GM12878 (cell line): ENCODE data around the gene RASSF8. TPM values are rescaled to one million over a fixed set of nuclear protein-coding genes. Genes with fewer than 3 reads are reported as not detected.

Source experiments
- ATAC-seq: fragments of 200-7000 bp; cut with Tn5 transposase; 3 replicates; pipeline ENCODE4 v1.9.1; 2020; ENCODE audit warnings: mild to moderate bottlenecking, moderate library complexity
- BruUV-seq: library from RNA; stranded (reverse); fragments of 400-500 nt; replicated peaks from 2 replicates; lab custom pipeline; 2021; lab: Mats Ljungman, UMichigan
- CTCF ChIA-PET: fragments of 300-600 bp; sonication (Branson Sonifier 250); formaldehyde crosslinking; extraction: SDS; loops from one replicate; lab custom pipeline; 2021; ENCODE audit warnings: inconsistent platforms; lab: Yijun Ruan, JAX
- POLR2A ChIA-PET: fragments of 350-600 bp; formaldehyde crosslinking; extraction: SDS; loops from one replicate; lab custom pipeline; 2021; ENCODE audit warnings: inconsistent platforms; lab: Charles Lee
- RAD21 ChIA-PET: fragments of 300-600 bp; sonication (Branson Sonifier 250); formaldehyde crosslinking; loops from one replicate; lab custom pipeline; 2023; ENCODE audit warnings: antibody characterized with exemption; ENCODE audit not compliant: unreplicated experiment; lab: Charles Lee
- SMC1A ChIA-PET: fragments of 300-600 bp; sonication (Branson Sonifier 250); formaldehyde crosslinking; loops from one replicate; lab custom pipeline; 2023; ENCODE audit not compliant: unreplicated experiment, uncharacterized antibody; lab: Charles Lee
- DNase-seq: peaks from one replicate; pipeline ENCODE4 v3.0.0-alpha.2; 2011; ENCODE audit warnings: low read depth, low spot score
- FAIRE-seq: peaks from 3 replicates; lab custom pipeline; 2011; peaks lifted over from hg19 to GRCh38; lab: Jason Lieb, UNC
- H2AFZ ChIP-seq: 2 replicates; pipeline ENCODE4 v1.6.0; 2011; ENCODE audit warnings: low read depth, low read length, control low read depth; ENCODE audit not compliant: control insufficient read depth
- H3K27ac ChIP-seq: 2 replicates; pipeline ENCODE4 v1.5.1; 2011; ENCODE audit warnings: control low read depth; ENCODE audit not compliant: control insufficient read depth, insufficient read depth
- H3K27me3 ChIP-seq, 2 experiments: replicated peaks in 1 of 2; 2 replicates each; pipeline versions ENCODE4 v1.6.0 to v1.6.1; 2011; ENCODE audit warnings: low read length in 1 of 2; ENCODE audit not compliant: control insufficient read depth in 2 of 2, insufficient read depth in 2 of 2
- H3K36me3 ChIP-seq, 2 experiments: 2 replicates each; pipeline ENCODE4 v1.5.1; 2011; ENCODE audit warnings: low read length in 1 of 2; ENCODE audit not compliant: control insufficient read depth in 2 of 2, insufficient read depth in 2 of 2
- H3K4me1 ChIP-seq: 2 replicates; pipeline ENCODE4 v1.6.1; 2011; ENCODE audit warnings: mild to moderate bottlenecking, low read length, moderate library complexity, mixed read lengths; ENCODE audit not compliant: control insufficient read depth, insufficient read depth
- H3K4me2 ChIP-seq: 2 replicates; pipeline ENCODE4 v1.6.0; 2011; ENCODE audit warnings: control low read depth; ENCODE audit not compliant: control insufficient read depth, insufficient read depth
- H3K4me3 ChIP-seq: fragments of 200-600 bp; sonication (generic); 2 replicates; pipeline ENCODE4 v1.5.1; 2016
- H3K79me2 ChIP-seq: 2 replicates; pipeline ENCODE4 v1.6.0; 2011; ENCODE audit warnings: low read length; ENCODE audit not compliant: control insufficient read depth, insufficient read depth
- H3K9ac ChIP-seq: 2 replicates; pipeline ENCODE4 v1.8.0; 2011; ENCODE audit warnings: low read length, control low read depth, mixed read lengths; ENCODE audit not compliant: control insufficient read depth, insufficient read depth
- H3K9me3 ChIP-seq: replicated peaks from 3 replicates; pipeline ENCODE4 v1.5.1; 2011; ENCODE audit warnings: mild to moderate bottlenecking, low read length; ENCODE audit not compliant: control insufficient read depth, insufficient read depth
- H4K20me1 ChIP-seq: 2 replicates; pipeline ENCODE4 v1.6.0; 2011; ENCODE audit not compliant: control insufficient read depth, insufficient read depth
- BMI1 ChIP-seq: fragments of 450-650 bp; IDR thresholded peaks from 2 replicates; pipeline ENCODE4 v1.6.1; 2016; ENCODE audit warnings: mild to moderate bottlenecking, moderate library complexity, borderline replicate concordance
- CHD1 ChIP-seq: IDR thresholded peaks from 2 replicates; pipeline ENCODE4 v1.6.1; 2012; ENCODE audit warnings: low read depth, low read length, improper control_type of control experiment
- CHD2 ChIP-seq: IDR thresholded peaks from 2 replicates; pipeline ENCODE4 v1.6.1; 2011; ENCODE audit warnings: low read depth, low read length, improper control_type of control experiment, borderline replicate concordance
- FOS ChIP-seq: IDR thresholded peaks from 3 replicates; pipeline ENCODE4 v1.6.1; 2011; ENCODE audit warnings: borderline replicate concordance; ENCODE audit not compliant: insufficient read length; ENCODE audit errors: extremely low read depth
- SREBF1 ChIP-seq: IDR thresholded peaks from 2 replicates; pipeline ENCODE4 v1.6.1; 2012; ENCODE audit warnings: mild to moderate bottlenecking, low read length
- SREBF2 ChIP-seq: IDR thresholded peaks from 2 replicates; pipeline ENCODE4 v1.6.1; 2012; ENCODE audit warnings: mild to moderate bottlenecking, low read length
- SRF ChIP-seq, 2 experiments: IDR thresholded peaks; 2 replicates each; pipeline ENCODE4 v1.6.1; 2011; ENCODE audit warnings: low read depth in 2 of 2, low read length in 2 of 2, mild to moderate bottlenecking in 1 of 2, moderate library complexity in 1 of 2
- ZNF384 ChIP-seq: IDR thresholded peaks from 2 replicates; pipeline ENCODE4 v1.6.1; 2012; ENCODE audit warnings: low read depth, mild to moderate bottlenecking, low read length, improper control_type of control experiment, borderline replicate concordance
- ZSCAN29 ChIP-seq: fragments of 450-650 bp; IDR thresholded peaks from 2 replicates; pipeline ENCODE4 v1.6.1; 2017; ENCODE audit warnings: mild to moderate bottlenecking, moderate library complexity
- WGBS: methylation state at CpG from one replicate; pipeline ENCODE4 v1.1.6; 2016; ENCODE audit warnings: low lambda C conversion rate; ENCODE audit not compliant: insufficient replicate concordance, insufficient coverage; ENCODE audit errors: missing lambda C conversion rate; 5-methylcytosine and 5-hydroxymethylcytosine counted together
- in situ Hi-C: fragments of 300-500 bp; cut with MboI; formaldehyde crosslinking; loops from 9 replicates; pipeline ENCODE4 v1.14.3; 2018; ENCODE audit warnings: mixed read lengths
- intact Hi-C: fragments of 100-400 bp; cut with micrococcal nuclease; formaldehyde crosslinking; loops from one replicate; pipeline ENCODE4 v1.14.2; 2022; ENCODE audit not compliant: unreplicated experiment
- polyA plus RNA-seq, 11 experiments: library from polyadenylated mRNA; depleted of rRNA in 4 of 11; unstranded in 6 of 11; stranded (reverse) in 5 of 11; fragments of >200 nt; fragmentation: Nextera tagmentation in 4 of 11; fragmentation: Illumina TruSeq in 1 of 11; extraction: Ambion mirVana in 4 of 11; extraction: Trizol in 1 of 11; gene quantifications; 1 replicate in 1 of 11; 2 replicates in 10 of 11; pipeline versions ENCODE4 v1.2.1 to v1.2.3, GENCODE V29; 2011 to 2016; ENCODE audit warnings: inconsistent platforms in 2 of 11, missing spikeins in 2 of 11, low read depth in 1 of 11
- total RNA-seq, 4 experiments: library from RNA; depleted of rRNA in 3 of 4; stranded (reverse); fragments of >200 nt in 3 of 4; fragmentation: Illumina TruSeq in 1 of 4; extraction: Trizol in 1 of 4; gene quantifications; 2 replicates each; pipeline versions ENCODE4 v1.2.1 to v1.2.3, GENCODE V29; 2013 to 2021
- TF ChIP-seq, protein P1 (sequence below): fragments of 450-650 bp; formaldehyde crosslinking; IDR thresholded peaks from 2 replicates; pipeline ENCODE4 v1.4.0; 2022; ENCODE audit warnings: mild to moderate bottlenecking, moderate library complexity
- TF ChIP-seq, protein P2 (sequence below): fragments of 450-650 bp; IDR thresholded peaks from 2 replicates; pipeline ENCODE4 v1.6.1; 2017; ENCODE audit warnings: antibody characterized with exemption, mild to moderate bottlenecking, moderate library complexity
- TF ChIP-seq, protein P3 (sequence below): fragments of 450-650 bp; IDR thresholded peaks from 2 replicates; pipeline ENCODE4 v1.6.1; 2014; ENCODE audit warnings: mild to moderate bottlenecking
- TF ChIP-seq, protein P4 (sequence below): IDR thresholded peaks from 2 replicates; pipeline ENCODE4 v1.6.1; 2011; ENCODE audit warnings: mild to moderate bottlenecking, low read depth, low read length, moderate library complexity; ENCODE audit not compliant: insufficient replicate concordance

Gene RASSF8
- total and polyA plus RNA-seq, 10 of the 15 experiments (the other 5 are each of a cell fraction or from before 2014, with no cell fraction given), result 0.06 to 0.18 (median 0.08) TPM; not detected in 6

DNA sequence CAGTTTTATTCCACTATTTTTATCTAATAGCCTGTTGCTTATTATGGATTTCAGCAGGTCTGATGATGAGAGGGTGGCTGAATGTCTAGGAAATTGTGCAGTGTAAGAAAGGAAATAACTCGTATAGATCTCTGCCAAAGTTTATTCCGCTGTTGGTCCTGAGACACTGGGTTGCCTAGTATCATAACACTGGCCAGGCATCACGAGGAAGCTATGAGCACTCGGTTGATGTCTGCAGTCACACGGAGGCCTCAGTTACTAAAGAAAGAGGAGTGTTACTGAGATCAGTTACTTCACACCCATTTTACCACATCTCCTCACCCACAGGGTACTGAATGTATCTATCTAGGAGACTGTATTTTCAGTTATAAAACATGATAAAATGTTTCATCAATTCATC, 144.5 kb downstream of the RASSF8 start:
- CTCF ChIA-PET, result interaction anchor here (1.2 to 2.3 kb wide), 4 partner anchors 13 to 422 kb away, joined by 3 to 9 read pairs (median 5); no protein-coding TSS in a partner anchor
- FAIRE-seq, result no peak
- Histone ChIP-seq H3K9ac (no peak overlapping the region), H2AFZ (no peak overlapping the region), H3K79me2 (no peaks in the 10 kb centered on the region), H3K9me3 (no peaks in the 10 kb centered on the region), H3K36me3 (no peaks in the 10 kb centered on the region), H4K20me1 (no peaks in the 10 kb centered on the region), H3K4me1 (no peaks in the 10 kb centered on the region), H3K27me3 (peaks cover 0 to 16% of the 10 kb centered on the region in 2 experiments; a peak in 3 of 4 replicates), H3K27ac (no peak overlapping the region), H3K4me3 (no peak overlapping the region), H3K4me2 (no peak overlapping the region)
- no peak for ATAC-seq
- POLR2A ChIA-PET, result interaction anchor here (1.1 to 1.4 kb wide), 2 partner anchors 9 to 13 kb away, joined by 3 read pairs; no protein-coding TSS in a partner anchor
- SMC1A ChIA-PET, result interaction anchor here (1.4 to 4.5 kb wide), 2 partner anchors 13 to 16 kb away, joined by 6 to 29 read pairs; no protein-coding TSS in a partner anchor
- RAD21 ChIA-PET, result interaction anchor here (0.8 to 3.8 kb wide), 2 partner anchors 16 to 196 kb away, joined by 3 to 19 read pairs; no protein-coding TSS in a partner anchor
- BruUV-seq, result no TSS peak
- 57% methylated on average over 5 of the region's 5 CpGs for WGBS
- intact Hi-C loops (loop anchor here (5.0 kb wide), 1 partner anchor 414 kb away; no protein-coding TSS in a partner anchor), in situ Hi-C loops (loop anchor here (25.0 kb wide), 1 partner anchor 534 kb away; no protein-coding TSS in a partner anchor)
- no peak for DNase-seq
- TF ChIP-seq, protein P1, sequence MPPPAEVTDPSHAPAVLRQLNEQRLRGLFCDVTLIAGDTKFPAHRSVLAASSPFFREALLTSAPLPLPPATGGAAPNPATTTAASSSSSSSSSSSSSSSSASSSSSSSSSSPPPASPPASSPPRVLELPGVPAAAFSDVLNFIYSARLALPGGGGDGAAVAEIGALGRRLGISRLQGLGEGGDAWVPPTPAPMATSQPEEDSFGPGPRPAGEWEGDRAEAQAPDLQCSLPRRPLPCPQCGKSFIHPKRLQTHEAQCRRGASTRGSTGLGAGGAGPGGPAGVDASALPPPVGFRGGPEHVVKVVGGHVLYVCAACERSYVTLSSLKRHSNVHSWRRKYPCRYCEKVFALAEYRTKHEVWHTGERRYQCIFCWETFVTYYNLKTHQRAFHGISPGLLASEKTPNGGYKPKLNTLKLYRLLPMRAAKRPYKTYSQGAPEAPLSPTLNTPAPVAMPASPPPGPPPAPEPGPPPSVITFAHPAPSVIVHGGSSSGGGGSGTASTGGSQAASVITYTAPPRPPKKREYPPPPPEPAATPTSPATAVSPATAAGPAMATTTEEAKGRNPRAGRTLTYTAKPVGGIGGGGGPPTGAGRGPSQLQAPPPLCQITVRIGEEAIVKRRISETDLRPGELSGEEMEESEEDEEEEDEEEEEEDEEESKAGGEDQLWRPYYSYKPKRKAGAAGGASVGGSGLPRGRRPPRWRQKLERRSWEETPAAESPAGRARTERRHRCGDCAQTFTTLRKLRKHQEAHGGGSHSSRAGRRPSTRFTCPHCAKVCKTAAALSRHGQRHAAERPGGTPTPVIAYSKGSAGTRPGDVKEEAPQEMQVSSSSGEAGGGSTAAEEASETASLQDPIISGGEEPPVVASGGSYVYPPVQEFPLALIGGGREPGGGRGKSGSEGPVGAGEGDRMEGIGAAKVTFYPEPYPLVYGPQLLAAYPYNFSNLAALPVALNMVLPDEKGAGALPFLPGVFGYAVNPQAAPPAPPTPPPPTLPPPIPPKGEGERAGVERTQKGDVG (CRISPR knock-in tag), result no peak
- TF ChIP-seq BMI1, result no peak
- TF ChIP-seq FOS, result no peak
- TF ChIP-seq ZSCAN29, result no peak
- no peak for TF ChIP-seq SRF (IDR thresholded peaks at IDR 0.05; ENCODE audit: low read depth in 2 of 2, low read length in 2 of 2)
- TF ChIP-seq, protein P2, sequence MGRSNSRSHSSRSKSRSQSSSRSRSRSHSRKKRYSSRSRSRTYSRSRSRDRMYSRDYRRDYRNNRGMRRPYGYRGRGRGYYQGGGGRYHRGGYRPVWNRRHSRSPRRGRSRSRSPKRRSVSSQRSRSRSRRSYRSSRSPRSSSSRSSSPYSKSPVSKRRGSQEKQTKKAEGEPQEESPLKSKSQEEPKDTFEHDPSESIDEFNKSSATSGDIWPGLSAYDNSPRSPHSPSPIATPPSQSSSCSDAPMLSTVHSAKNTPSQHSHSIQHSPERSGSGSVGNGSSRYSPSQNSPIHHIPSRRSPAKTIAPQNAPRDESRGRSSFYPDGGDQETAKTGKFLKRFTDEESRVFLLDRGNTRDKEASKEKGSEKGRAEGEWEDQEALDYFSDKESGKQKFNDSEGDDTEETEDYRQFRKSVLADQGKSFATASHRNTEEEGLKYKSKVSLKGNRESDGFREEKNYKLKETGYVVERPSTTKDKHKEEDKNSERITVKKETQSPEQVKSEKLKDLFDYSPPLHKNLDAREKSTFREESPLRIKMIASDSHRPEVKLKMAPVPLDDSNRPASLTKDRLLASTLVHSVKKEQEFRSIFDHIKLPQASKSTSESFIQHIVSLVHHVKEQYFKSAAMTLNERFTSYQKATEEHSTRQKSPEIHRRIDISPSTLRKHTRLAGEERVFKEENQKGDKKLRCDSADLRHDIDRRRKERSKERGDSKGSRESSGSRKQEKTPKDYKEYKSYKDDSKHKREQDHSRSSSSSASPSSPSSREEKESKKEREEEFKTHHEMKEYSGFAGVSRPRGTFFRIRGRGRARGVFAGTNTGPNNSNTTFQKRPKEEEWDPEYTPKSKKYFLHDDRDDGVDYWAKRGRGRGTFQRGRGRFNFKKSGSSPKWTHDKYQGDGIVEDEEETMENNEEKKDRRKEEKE, result no peak
- no peak for TF ChIP-seq CHD1
- TF ChIP-seq CHD2, result no peak
- no peak for TF ChIP-seq SREBF1
- TF ChIP-seq, protein P3, sequence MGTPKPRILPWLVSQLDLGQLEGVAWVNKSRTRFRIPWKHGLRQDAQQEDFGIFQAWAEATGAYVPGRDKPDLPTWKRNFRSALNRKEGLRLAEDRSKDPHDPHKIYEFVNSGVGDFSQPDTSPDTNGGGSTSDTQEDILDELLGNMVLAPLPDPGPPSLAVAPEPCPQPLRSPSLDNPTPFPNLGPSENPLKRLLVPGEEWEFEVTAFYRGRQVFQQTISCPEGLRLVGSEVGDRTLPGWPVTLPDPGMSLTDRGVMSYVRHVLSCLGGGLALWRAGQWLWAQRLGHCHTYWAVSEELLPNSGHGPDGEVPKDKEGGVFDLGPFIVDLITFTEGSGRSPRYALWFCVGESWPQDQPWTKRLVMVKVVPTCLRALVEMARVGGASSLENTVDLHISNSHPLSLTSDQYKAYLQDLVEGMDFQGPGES, result no peak
- TF ChIP-seq, protein P4, sequence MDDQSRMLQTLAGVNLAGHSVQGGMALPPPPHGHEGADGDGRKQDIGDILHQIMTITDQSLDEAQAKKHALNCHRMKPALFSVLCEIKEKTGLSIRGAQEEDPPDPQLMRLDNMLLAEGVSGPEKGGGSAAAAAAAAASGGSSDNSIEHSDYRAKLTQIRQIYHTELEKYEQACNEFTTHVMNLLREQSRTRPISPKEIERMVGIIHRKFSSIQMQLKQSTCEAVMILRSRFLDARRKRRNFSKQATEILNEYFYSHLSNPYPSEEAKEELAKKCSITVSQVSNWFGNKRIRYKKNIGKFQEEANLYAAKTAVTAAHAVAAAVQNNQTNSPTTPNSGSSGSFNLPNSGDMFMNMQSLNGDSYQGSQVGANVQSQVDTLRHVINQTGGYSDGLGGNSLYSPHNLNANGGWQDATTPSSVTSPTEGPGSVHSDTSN, result no peak
- no peak for TF ChIP-seq SREBF2
- TF ChIP-seq ZNF384, result no peak
